Renal pelvis (tissue), 4 donors: Measurements from ENCODE around the gene MMP24OS. TPM values are rescaled to one million over a fixed set of nuclear protein-coding genes. Genes with fewer than 3 reads are reported as not detected.
A peak's percentile ranks its signal among the peaks of the same experiment; 100 is the strongest.

Source experiments
- DNase-seq: peaks from one replicate; pipeline ENCODE4 v3.0.0-alpha.2; 2013
- polyA plus RNA-seq, 3 donors: library from polyadenylated mRNA; unstranded; fragments of 120-200 nt; gene quantifications; one replicate each; pipeline ENCODE4 v1.2.1, GENCODE V29; 2013; ENCODE audit not compliant: insufficient read length in 3 of 3

The MMP24OS gene
- polyA plus RNA-seq, 3 donors: 37.7 to 49.8 (median 44.4) TPM

DNA sequence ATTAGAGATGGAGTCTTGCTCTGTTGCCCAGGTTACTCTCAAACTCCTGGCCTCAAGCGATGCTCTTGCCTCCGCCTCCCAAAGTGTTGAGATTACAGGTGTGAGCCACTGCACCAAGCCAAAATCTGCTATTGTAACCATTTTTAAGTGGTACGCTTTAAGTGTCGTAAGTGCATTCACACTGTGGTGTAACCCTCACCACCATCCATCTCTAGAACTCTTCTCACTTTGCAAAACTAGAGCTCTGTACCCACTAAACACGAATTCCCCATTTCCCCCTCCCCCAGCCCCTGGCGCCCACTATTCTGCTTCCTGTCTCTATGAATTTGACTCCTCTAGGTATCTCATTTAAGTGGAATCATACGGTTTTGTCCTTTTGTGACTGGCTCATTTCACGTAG lies 17.1 kb upstream of the MMP24OS start:
- DNase-seq: no peak

DNA sequence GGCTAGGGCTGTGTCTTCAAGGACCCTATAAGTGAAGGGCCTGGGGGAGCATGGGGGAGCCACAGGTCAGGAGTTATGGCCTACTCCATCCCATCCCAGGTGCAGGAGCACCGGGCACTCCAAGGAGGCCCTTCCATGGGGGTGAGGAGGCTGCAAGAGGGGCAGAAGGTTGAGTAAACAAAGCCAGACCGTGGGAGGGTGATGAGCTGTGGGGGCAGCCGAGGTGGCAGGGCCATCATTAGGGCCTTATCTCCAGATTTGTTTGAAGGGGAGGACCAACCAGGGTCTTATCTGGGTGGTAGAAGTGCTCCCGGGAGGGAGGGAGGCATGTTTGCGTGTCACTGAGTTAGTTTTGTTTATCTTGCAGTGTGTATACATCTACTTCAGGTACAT lies 16.4 kb upstream of the MMP24OS start:
- no peak for DNase-seq

DNA sequence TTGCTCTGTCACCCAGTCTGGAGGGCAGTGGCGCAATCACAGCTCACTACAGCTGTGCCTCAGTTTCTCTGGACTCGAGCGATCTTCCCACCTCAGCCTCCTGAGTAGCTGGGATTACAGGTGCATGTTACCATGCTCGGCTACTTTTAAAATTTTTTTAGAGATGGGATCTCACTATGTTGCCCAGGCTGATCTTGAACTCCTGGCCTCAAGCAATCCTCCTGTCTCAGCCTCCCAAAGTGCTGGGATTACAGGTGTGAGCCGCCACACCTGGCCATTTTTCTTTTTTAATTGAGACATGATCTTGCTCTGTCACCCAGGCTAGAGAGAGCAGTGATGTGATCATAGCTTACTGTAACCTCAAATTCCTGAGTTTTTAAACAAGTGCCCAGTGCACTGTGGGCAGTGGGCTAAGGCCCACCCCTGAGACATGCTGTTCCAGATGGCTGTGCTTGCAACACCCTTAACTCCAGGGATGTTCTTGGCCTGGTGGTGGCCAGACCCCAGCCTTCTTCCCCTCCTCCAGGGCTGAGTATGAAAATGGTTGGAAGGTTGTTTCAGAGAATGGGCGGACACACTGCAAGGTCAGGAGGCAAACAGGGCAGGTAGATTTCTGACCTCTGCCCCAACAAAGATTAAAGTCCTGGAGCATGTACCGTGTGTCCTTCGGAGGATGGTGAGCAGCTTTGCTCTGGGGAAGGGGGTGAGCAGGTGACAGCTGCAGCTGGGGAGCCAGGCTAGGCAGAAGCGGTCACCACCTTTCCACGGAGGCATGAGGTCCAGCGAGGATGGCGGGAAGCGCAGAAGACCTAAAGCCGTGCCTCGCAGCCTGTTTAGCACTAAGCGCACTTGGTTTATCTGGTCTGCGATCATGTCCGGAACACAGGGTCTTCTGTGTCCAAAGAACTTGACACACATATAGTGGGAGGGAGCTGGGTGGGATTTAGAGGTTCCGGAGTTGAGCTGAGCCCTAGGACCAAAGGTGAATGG lies 15.7 kb upstream of the MMP24OS start:
- no peak for DNase-seq

DNA sequence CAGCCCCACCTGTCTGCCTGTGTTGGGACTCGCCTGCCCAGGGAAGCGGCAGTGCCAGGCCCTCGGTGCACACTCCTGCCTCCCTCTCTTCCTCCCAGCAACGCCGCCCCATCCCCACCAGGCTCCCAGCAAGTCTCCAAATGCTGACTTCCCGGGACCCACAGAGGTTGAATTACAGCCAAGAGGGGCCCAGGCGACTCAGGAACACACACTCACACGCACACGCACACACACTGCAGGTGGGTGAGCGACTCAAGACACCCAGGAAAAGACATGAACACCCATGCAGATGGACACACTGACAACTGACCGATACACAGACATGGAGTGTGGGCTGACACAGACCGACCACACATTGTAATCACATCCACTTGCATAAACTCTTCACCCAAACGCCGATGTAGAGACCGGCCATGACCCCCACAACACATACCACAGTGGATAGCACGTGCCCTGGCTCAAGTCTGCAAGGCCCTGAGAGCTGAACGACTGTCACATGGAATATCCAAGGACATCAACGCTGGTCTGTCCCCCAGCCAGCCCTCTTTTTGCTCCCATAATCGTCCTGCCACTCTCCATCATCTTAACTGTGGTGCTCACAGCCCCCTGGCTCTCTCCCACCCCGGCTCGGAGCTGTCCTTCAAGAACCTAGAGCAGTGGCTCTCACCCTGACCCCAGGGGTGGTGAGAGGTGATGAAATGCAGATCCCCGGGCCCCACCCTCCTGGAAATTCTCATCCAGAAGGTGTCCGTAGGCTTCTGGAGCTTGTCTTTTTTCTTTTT lies 14.8 kb upstream of the MMP24OS start:
- DNase-seq: no peak

DNA sequence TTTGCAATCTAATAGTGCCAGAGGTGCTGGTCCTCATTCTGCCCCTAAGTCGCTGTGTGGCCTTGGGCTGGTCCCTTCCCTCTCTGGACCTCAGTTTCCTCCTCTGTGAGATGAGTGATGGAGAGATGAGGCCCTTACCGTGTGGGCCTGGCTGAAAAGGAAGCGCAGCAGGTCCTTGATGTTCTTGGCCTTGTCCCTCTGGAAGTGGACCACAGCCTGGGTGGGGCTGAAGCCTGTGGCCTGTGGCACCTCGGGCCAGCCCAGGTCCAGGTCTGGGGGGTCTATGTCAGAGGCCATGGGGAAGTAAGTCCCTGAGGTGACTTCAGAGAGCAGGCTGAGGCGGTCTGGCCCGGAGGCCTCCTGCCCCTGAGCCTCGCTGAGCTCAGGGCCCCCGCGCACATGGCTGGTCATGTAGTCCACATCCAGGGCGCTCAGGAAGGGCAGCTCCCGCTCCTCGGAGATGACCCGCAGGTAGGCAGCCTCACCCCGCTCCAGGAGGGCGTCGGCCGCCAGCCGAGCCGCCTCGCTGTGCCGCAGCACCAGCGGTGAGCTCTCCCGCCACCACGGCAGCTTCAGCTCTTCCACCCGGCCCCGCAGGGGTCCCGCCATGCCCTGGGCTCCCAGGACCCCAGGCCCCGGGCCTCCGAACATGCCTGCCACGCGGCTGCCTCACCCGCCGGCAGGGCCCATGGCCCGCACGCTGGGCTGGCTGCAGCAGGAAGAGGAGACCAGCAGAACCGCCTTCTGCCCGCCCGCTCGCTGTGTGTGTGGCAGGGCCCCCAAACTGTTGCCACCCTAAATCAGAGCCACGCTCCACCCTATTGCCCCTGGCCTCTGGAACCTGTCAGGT lies 14.0 kb upstream of the MMP24OS start, which contains the start of gene FAM83C:
Gene FAM83C, minus strand, starts transcription at position 772 of the 850 bp plus-strand sequence. Its CDS starts 121 bp downstream, at position 651.
- DNase-seq: no peak

DNA sequence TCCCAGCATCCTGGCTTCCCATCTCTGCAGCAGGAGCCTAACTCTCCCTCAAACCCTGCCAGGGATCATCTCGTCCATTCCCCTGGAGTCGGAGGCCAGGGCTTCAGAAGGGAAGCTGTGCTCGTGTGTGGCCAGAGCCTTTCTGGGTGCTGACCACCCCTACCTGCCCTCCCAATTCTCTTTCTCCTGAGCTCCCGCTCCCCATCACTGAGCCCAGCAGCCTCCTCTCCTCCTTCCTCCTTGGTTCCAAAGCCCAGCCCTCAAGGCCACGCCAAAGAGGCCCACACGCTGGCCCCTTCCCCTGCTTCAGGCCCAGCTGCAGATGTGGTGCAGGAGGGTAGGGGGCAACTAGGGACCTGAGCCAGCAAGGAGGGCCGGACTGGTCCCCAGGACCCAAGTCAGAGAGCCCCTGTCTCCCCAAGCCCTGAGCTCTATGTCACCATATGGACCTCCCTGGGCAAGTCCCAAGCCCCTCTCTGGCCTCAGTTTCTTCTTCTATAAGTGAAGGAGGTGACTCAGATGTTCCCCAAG lies 13.0 kb upstream of the MMP24OS start:
- DNase-seq: no peak

DNA sequence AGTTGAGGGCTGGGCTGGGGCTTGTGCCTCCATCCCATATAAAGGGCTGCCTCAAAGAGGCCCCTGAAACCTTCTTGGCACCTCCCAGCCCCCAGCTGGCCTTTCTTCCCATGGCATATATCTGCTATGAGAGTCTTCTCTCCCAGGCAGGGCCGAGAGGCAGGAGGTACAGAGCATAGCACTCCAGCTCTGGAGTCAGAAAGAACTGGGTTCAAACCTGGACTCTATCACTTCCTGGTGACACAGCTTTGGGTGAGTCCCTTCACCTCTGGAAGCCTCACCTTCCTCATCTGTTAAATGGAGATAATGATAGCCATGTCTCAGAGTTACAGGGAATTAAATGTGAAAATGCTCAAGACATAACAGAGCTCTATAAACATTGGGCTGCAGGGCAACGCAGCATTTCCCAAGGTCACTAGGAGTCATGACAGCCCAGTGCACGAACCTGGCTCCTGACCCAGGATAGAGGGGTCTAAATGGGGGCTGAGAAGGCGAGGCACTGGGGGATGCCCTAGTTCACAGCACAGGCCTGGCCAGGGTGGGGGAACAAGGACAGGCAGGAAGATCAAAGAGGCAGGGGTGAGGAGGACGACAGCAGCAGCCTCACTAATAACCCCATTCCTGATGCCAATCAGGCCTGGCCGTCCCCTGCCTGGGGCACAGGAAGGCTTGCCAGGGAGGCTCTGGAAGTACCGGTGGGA lies 12.4 kb upstream of the MMP24OS start:
- DNase-seq: no peak

DNA sequence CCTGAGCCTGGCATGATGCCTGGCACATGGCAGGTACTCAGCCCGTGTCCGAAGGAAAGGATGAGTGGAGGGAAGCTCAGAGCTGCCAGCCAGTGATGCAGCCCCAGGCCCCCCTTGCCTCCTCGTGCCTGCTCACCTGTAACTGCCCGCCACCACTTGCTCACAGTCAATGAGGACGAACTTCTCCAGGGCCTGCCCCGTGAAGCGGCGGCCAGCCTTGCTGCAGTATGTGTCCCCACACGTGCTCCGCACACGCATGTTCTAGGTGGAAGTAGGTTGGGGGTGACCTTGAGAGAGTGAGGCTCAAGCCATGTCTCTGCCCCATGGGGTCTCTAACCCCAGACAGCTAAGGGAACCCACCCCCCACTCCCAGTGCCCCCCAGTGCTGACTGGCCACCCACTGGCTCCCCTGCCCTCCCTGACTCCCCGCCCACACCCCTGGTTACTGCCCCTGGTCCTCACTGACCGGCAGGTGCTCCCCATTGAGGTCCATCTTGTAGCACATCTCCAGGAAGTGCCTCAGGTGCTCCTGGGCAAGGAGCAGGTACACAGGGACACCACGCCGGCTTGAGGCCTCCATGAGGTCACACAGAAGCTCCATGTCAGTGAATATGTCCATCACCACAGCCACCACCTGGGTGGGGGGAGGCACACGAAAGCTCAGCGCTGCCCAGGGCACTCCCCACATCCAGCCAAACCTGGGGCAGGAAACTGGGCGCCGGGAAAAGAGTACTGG lies 10.6 kb upstream of the MMP24OS start:
- no peak for DNase-seq

DNA sequence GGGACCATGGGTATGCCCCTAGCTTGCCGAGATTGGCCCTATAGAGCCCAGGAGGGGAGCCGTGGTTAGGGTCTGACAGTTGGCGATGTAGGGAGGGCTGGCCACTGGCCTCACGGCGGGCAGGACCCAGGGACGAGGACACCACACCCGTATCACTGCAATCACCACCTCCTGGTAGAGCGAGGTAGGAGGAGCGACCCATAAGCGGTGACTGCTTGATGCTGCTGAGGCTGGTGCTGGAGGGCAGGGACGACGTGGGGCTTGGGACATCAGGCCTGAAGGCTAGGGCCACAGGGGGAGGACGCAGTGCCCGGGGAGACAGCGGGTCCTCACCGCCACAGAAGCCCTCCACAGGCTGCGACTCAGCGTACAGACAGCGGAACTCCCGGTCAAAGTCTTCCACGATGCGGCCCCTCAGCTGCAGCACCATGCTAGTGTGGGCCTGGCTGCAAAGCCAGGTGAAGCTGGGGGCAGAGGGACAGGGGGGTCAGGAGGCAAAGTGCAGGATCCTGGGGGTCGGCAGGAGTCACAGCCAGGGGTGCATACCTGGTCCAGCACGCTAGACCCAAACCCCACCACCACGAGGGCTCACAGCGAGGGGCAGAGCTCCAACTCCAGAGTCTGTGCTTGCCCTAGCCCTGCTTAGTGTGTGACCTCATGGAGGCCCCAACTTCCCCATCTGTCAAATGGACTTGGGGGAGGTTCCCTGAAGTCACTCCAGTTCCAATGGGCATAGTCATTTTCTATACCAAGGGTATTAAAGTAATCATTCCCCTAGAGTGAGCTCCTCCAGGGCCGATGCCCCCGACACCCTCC lies 9.8 kb upstream of the MMP24OS start:
- DNase-seq: no peak

DNA sequence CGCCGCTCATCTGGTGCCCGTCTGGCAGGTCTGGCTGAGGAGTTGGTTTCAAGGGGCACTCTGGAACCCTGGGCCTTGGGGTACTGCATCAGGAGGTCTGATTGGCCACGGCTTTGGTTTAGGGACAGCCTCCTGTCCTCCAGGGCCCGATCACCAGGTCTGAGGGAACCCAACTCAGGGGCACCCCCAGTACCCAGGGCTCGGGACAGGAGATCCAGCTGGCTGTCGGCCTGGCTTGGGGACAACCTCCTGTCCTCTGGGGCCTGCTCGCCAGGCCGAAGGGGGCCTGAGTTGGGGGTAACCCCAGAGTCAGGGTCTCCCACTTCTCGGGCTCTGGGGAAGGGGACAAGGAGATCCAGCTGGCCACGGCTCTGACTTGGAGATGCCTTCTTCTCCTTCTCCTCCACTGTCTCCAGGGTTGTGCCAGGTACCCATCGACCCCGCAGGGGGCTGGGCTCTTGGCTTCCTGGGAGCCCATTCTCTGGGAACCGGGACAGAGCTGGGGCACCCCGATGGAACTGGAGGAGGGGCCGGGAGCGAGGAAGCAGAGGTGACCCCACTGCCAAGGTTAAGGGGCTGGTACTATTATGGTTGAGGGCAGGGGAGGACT lies 9.1 kb upstream of the MMP24OS start:
- no peak for DNase-seq

DNA sequence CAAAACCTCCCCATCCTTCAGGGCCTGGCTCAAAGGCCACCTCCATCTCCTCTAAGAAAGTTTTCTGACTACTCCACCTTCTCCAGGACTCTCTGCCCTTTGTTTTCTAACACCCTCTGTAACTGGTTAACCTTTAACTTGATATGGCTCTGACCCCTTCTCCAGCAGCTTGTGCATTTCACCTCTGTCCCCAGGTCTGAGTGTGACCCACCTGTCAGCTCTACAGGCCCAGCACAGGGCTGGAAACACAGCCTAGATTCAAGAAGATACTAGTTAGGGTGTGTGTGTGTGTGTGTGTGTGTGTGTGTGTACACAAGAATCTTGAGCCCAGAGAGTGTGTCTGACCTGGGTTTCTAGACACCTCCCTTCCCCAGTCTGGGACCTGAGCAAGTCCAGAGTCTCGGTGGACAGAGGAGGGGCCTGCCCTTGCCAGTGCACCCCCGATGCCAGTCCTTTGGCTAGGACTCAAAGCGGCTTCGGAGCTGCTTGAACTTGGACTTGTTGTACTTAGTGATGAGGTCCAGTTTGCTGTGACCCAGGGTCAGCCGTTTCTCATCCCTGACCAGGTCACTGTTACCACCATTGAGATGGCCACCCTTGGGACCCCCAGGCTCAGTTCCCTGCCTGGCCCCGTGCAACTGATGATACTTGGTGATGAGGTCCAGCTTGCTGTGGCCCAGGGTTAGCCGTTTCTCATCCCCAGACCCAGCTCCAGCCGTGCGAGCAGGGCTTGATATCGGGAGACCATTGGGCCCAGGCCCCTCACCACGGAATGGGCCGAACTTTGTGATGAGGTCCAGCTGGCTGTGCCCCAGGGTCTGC lies 8.4 kb upstream of the MMP24OS start:
- no peak for DNase-seq

DNA sequence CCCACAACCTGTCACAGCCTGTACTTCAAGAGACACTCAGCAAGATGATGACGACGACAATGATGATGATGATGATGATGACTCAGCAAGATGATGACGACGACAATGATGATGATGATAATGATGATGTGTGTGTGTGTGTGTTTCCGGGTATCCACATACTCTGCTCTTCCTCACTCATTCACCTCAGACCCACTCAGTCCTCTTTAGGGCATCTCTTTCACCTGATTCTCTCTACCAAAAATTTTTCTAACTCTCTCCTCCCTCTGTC lies 7.8 kb upstream of the MMP24OS start:
- DNase-seq: no peak

DNA sequence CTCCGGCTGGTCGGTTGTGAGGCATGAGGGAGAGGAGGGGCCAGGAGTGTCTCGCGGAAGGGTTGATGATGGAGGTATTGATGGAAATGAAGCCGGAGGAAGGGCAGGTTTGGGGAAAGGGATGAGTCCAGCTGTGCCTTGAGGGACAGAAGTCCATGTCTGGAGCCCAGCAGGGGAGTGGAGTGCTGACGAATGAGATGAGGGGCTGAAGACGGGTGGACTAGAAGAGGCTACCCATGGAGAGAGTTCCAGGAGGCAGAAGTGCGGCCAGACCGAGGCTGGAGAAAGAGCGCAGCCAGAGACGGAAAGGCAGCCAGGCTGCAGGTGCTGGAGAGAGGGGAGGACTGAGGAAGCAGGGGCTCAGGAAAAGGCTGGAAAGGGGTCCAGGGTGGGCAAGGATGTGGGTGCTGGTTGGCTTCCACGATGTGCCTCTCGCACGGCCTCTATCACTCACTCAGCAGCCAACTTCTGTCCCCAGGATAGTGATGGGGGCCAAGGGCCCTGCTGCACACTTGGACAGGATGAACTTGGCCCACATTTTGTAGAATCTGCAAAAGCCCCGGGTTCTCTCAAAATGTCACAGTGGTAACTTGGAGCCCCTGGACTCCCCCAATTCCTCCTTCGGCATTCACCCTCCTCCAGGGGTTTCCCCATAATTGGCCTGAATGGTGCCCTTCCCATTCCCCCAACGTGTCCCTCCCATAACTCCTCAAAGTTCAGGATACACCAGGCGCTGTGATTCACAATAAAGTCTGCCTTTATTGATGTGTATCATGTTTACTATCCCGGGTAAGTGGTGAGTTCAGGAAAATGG lies 7.3 kb upstream of the MMP24OS start:
- no peak for DNase-seq

DNA sequence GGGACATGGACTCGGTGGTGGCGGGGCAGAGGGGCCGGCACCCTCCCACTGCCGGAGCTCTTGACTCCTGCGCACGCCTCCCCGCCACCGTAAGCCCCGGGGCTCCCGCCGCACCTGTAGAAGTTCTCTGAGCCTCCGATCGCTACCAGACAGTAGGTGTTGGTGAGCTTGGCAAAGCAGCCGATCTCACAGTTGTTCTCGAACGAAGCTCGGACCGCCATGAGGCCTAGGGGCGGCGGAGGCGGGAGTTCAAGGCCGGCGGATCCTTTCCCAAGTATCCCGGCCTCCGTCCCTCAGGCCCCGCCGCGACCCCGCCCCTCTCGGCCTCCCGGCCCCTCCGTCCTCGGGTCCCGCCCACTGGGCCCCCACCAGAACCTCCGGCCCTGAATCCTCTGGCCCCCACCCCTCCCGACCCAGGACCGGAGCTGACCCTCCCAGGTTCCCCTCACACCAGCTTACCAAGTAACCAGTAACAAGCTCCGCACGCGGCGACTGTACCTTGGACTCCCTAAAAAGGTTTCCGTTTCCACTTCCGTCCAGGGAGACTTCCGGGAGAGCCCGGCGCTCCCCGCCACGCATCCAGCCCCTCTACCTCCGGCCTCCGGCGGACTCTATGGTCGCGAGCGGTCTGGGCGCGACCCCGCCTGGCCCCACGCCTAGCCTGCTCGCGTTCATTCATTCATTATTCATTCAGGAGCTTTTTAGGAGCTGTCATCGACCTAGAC lies 6.5 kb upstream of the MMP24OS start, which contains the start of gene EIF6:
Gene EIF6, minus strand, starts transcription at position 506 of the 725 bp plus-strand sequence. Its CDS starts 285 bp downstream, at position 221.
- DNase-seq: peak; percentile 89

DNA sequence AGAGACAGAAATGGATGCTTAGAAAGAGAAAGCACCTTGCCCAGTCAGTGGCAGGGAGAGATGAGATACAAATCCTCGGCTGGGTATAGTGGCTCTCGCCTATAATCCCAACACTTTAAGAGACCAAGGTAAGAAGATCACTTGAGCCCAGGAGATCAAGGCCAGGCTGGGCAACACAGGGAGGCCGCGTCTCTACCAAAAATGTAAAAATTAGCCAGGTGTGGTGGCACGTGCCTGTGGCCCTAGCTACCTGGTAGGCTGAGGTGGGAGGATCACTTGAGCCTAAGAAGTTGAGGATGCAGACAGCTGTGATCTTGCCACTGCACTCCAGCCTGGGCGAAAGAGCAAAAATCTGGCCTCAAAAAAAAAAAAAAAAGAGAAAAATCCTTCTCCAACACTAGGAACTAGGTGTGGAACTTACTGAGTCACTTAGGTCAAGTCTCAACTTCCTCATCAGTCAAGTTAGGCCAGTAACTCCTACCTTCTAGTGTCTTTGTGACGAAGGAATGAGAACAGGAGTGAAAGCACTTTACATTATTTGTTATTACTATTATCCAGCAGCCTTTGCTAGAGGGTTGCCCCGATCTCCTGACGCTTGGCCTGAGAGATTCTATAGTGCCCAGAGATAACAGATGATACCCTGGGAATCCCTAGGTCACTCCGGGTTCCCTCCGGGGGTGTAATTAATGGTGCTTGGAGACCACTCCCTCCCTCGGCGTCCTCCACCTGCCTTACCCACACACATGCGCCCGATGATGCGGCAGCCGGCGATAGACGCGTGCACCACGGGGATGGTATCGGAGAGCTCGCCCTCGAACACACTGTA lies 5.7 kb upstream of the MMP24OS start:
- DNase-seq: no peak
